ENCODE measurements around the gene BATF2.
A peak's percentile ranks its signal among the peaks of the same experiment; 100 is the strongest.

BATF2 gene

DNA sequence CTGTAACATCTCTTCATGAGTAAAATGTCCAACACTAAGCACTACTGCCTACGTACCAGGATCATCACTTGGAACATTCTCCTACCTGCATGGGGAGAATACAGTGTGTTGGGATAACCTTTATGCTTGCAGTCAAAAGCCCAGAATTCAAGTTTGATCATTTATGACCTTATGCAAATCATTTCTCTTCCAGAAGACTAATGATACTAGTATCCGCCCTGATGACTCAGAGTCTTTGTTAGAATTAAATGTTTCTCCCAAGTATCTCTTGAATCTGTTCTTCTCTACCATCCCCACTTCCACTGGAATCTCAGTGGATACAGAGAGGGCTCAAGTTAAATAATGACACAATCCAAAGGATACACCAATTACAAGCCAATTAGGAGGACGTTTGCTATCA, 37.3 kb downstream of the BATF2 start:
- H3K14ac ChIP-seq (ENCODE audit: low read length in 2 of 2): no peak overlapping the region
- no peaks in the 10 kb centered on the region for H3K9me3 ChIP-seq (ENCODE audit: control insufficient read depth, low read length)
- WGBS: 65% methylated on average over 3 of the region's 3 CpGs
- H3K27ac ChIP-seq (ENCODE audit: low read length, poor library complexity, severe bottlenecking): no peak overlapping the region
- H3K27me3 ChIP-seq (ENCODE audit: control insufficient read depth in 1 of 2, insufficient read depth in 1 of 2, low read length in 2 of 2): peaks cover 10 to 13% of the 10 kb centered on the region in 2 experiments
- no peak overlapping the region for H2AFZ ChIP-seq (ENCODE audit: low read depth, low read length)
- H3K4me1 ChIP-seq (ENCODE audit: control insufficient read depth, insufficient read depth, low read depth, low read length): no peaks in the 10 kb centered on the region
- no peak overlapping the region for H3K4ac ChIP-seq (ENCODE audit: low read depth in 1 of 2, low read length in 2 of 2)
- H3K23ac ChIP-seq (ENCODE audit: low read length in 2 of 2): no peak overlapping the region
- no peaks in the 10 kb centered on the region for H3K36me3 ChIP-seq (ENCODE audit: control insufficient read depth in 1 of 2, insufficient read depth in 2 of 2, low read depth in 1 of 2, low read length in 2 of 2)
- H2AK5ac ChIP-seq (ENCODE audit: low read length, severe bottlenecking): no peak overlapping the region
- no peak overlapping the region for H3K4me2 ChIP-seq (ENCODE audit: low read length, poor library complexity, severe bottlenecking)
- no peaks in the 10 kb centered on the region for H3K79me1 ChIP-seq (replicated peaks; ENCODE audit: low read length, poor library complexity, severe bottlenecking)
- no peak overlapping the region for H4K8ac ChIP-seq (ENCODE audit: low read length)
- DNase-seq: no peak
- H4K91ac ChIP-seq (ENCODE audit: low read length): no peak overlapping the region
- H2BK15ac ChIP-seq (ENCODE audit: low read depth, poor library complexity, severe bottlenecking): no peak overlapping the region
- H2BK12ac ChIP-seq (ENCODE audit: low read length in 2 of 2): no peak overlapping the region
- H3K9ac ChIP-seq (ENCODE audit: low read length): no peak overlapping the region
- H2BK5ac ChIP-seq (ENCODE audit: low read depth, low read length, poor library complexity, severe bottlenecking): no peak overlapping the region
- H3K4me3 ChIP-seq (ENCODE audit: insufficient read depth in 1 of 2, low read depth in 1 of 2, low read length in 2 of 2): no peak overlapping the region
- no peak overlapping the region for H2BK120ac ChIP-seq (ENCODE audit: low read depth, low read length)
- H3K18ac ChIP-seq (ENCODE audit: low read depth in 1 of 2, low read length in 2 of 2): no peak overlapping the region

DNA sequence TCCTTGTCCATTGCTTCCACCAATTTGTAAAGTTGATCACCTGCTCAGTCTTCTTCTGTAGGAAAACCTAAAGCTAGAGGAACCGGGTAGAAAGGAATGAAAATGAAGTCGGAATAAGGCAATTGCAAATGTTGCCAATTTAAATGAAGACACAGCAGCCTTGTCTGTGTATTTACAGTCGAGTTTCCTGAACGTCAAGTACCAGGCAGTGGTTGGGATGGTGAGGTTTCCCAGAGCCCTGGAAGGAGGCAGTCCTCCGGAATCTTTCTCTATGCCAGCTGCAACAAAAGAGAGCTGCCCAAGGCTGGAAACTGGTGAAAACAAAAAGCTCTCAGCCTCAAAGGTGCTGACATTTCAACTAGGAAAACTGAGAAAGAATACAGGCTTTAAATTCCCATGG, 42.6 kb downstream of the BATF2 start:
- Histone ChIP-seq H2AK5ac (ENCODE audit: low read length, severe bottlenecking) (no peak overlapping the region), H2BK120ac (ENCODE audit: low read depth, low read length) (no peak overlapping the region), H2AFZ (ENCODE audit: low read depth, low read length) (no peak overlapping the region), H3K18ac (ENCODE audit: low read depth in 1 of 2, low read length in 2 of 2) (no peak overlapping the region), H3K9ac (ENCODE audit: low read length) (no peak overlapping the region), H2BK15ac (ENCODE audit: low read depth, poor library complexity, severe bottlenecking) (no peak overlapping the region), H4K8ac (ENCODE audit: low read length) (no peak overlapping the region), H3K27me3 (ENCODE audit: control insufficient read depth in 1 of 2, insufficient read depth in 1 of 2, low read length in 2 of 2) (peaks cover 26 to 29% of the 10 kb centered on the region in 2 experiments), H3K4me3 (ENCODE audit: insufficient read depth in 1 of 2, low read depth in 1 of 2, low read length in 2 of 2) (no peak overlapping the region), H3K4me2 (ENCODE audit: low read length, poor library complexity, severe bottlenecking) (no peak overlapping the region), H3K27ac (ENCODE audit: low read length, poor library complexity, severe bottlenecking) (no peak overlapping the region), H3K36me3 (ENCODE audit: control insufficient read depth in 1 of 2, insufficient read depth in 2 of 2, low read depth in 1 of 2, low read length in 2 of 2) (no peaks in the 10 kb centered on the region), H3K4me1 (ENCODE audit: control insufficient read depth, insufficient read depth, low read depth, low read length) (peaks cover 2% of the 10 kb centered on the region), H2BK5ac (ENCODE audit: low read depth, low read length, poor library complexity, severe bottlenecking) (no peak overlapping the region), H3K79me1 (replicated peaks; ENCODE audit: low read length, poor library complexity, severe bottlenecking) (no peaks in the 10 kb centered on the region), H4K91ac (ENCODE audit: low read length) (no peak overlapping the region), H3K14ac (ENCODE audit: low read length in 2 of 2) (no peak overlapping the region), H3K23ac (ENCODE audit: low read length in 2 of 2) (no peak overlapping the region), H2BK12ac (ENCODE audit: low read length in 2 of 2) (no peak overlapping the region), H3K4ac (ENCODE audit: low read depth in 1 of 2, low read length in 2 of 2) (no peak overlapping the region), H3K9me3 (ENCODE audit: control insufficient read depth, low read length) (no peaks in the 10 kb centered on the region)
- no peak for DNase-seq
- WGBS: 66% methylated on average over 5 of the region's 5 CpGs

DNA sequence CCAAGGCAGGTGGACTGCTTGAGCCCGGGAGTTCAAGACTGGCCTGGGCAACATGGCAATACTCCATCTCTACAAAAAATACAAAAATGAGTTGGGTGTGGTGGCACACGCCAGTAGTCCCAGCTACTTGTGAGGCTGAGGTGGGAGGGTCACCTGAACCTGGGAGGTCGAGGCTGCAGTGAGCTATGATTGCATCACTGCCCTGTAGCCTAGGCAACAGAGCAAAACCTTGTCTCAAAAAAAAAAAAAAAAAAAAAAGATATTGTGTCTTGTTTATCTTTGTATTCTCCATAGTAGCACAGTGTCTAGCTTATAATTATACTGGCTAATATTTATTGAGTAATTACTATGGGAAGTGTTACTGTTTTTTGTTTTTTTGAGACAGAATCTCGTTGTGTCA, 45.2 kb downstream of the BATF2 start:
- Histone ChIP-seq H4K91ac (ENCODE audit: low read length) (no peak overlapping the region), H3K27me3 (ENCODE audit: control insufficient read depth in 1 of 2, insufficient read depth in 1 of 2, low read length in 2 of 2) (peaks cover 25 to 26% of the 10 kb centered on the region in 2 experiments), H3K36me3 (ENCODE audit: control insufficient read depth in 1 of 2, insufficient read depth in 2 of 2, low read depth in 1 of 2, low read length in 2 of 2) (no peaks in the 10 kb centered on the region), H3K9ac (ENCODE audit: low read length) (no peak overlapping the region), H3K79me1 (replicated peaks; ENCODE audit: low read length, poor library complexity, severe bottlenecking) (no peaks in the 10 kb centered on the region), H2BK120ac (ENCODE audit: low read depth, low read length) (no peak overlapping the region), H2AK5ac (ENCODE audit: low read length, severe bottlenecking) (no peak overlapping the region), H3K27ac (ENCODE audit: low read length, poor library complexity, severe bottlenecking) (no peak overlapping the region), H4K8ac (ENCODE audit: low read length) (no peak overlapping the region), H2BK15ac (ENCODE audit: low read depth, poor library complexity, severe bottlenecking) (no peak overlapping the region), H2BK12ac (ENCODE audit: low read length in 2 of 2) (no peak overlapping the region), H3K9me3 (ENCODE audit: control insufficient read depth, low read length) (no peaks in the 10 kb centered on the region), H3K4ac (ENCODE audit: low read depth in 1 of 2, low read length in 2 of 2) (no peak overlapping the region), H3K14ac (ENCODE audit: low read length in 2 of 2) (no peak overlapping the region), H3K4me2 (ENCODE audit: low read length, poor library complexity, severe bottlenecking) (no peak overlapping the region), H3K18ac (ENCODE audit: low read depth in 1 of 2, low read length in 2 of 2) (no peak overlapping the region), H2AFZ (ENCODE audit: low read depth, low read length) (no peak overlapping the region), H2BK5ac (ENCODE audit: low read depth, low read length, poor library complexity, severe bottlenecking) (no peak overlapping the region), H3K23ac (ENCODE audit: low read length in 2 of 2) (no peak overlapping the region), H3K4me3 (ENCODE audit: insufficient read depth in 1 of 2, low read depth in 1 of 2, low read length in 2 of 2) (no peak overlapping the region), H3K4me1 (ENCODE audit: control insufficient read depth, insufficient read depth, low read depth, low read length) (peaks cover 2% of the 10 kb centered on the region)
- no peak for DNase-seq
- no CpG with 5 or more reads among the region's 4 CpGs for WGBS

DNA sequence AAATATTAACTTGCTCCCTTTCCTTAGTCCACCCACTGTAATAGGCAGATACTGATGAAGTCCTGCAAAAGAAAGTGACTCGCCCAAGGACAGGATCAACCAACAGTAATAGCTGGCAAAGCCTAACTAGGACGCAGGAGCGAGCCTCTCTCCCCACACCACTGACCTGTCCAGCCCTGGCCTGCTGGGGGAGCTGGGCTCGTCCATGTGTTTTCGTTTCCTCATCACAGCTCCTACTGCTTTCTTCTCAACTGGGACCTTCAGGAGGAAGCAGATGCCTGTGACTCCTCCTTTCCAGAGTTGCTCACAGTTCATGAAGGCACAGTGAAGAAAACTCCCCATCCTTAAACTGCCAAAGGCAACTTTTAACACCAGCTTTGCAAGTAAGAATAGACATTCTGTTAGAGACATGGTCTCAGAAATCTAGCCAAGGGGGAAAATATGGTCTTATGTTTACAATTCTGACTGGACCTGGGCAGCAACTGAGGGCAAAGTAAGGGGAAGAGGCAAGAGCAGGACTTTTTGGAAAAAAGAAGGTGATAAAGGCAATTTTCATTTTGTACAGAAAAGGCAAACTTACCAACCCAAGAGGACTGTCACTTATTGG, 49.5 kb downstream of the BATF2 start:
- Histone ChIP-seq H3K36me3 (ENCODE audit: control insufficient read depth in 1 of 2, insufficient read depth in 2 of 2, low read depth in 1 of 2, low read length in 2 of 2) (no peaks in the 10 kb centered on the region), H3K4me3 (ENCODE audit: insufficient read depth in 1 of 2, low read depth in 1 of 2, low read length in 2 of 2) (no peak overlapping the region), H3K14ac (ENCODE audit: low read length in 2 of 2) (peak overlapping the region in 1 of 2 experiments; percentile 62), H3K9me3 (ENCODE audit: control insufficient read depth, low read length) (no peaks in the 10 kb centered on the region), H3K4me2 (ENCODE audit: low read length, poor library complexity, severe bottlenecking) (no peak overlapping the region), H4K8ac (ENCODE audit: low read length) (no peak overlapping the region), H3K4me1 (ENCODE audit: control insufficient read depth, insufficient read depth, low read depth, low read length) (peaks cover 2% of the 10 kb centered on the region), H2AK5ac (ENCODE audit: low read length, severe bottlenecking) (no peak overlapping the region), H2BK15ac (ENCODE audit: low read depth, poor library complexity, severe bottlenecking) (no peak overlapping the region), H3K79me1 (replicated peaks; ENCODE audit: low read length, poor library complexity, severe bottlenecking) (no peaks in the 10 kb centered on the region), H2BK5ac (ENCODE audit: low read depth, low read length, poor library complexity, severe bottlenecking) (no peak overlapping the region), H3K23ac (ENCODE audit: low read length in 2 of 2) (no peak overlapping the region), H3K18ac (ENCODE audit: low read depth in 1 of 2, low read length in 2 of 2) (no peak overlapping the region), H3K27ac (ENCODE audit: low read length, poor library complexity, severe bottlenecking) (no peak overlapping the region), H3K27me3 (ENCODE audit: control insufficient read depth in 1 of 2, insufficient read depth in 1 of 2, low read length in 2 of 2) (peaks cover 20 to 44% of the 10 kb centered on the region in 2 experiments), H3K4ac (ENCODE audit: low read depth in 1 of 2, low read length in 2 of 2) (no peak overlapping the region), H4K91ac (ENCODE audit: low read length) (no peak overlapping the region), H2BK12ac (ENCODE audit: low read length in 2 of 2) (no peak overlapping the region), H3K9ac (ENCODE audit: low read length) (no peak overlapping the region), H2BK120ac (ENCODE audit: low read depth, low read length) (no peak overlapping the region), H2AFZ (ENCODE audit: low read depth, low read length) (no peak overlapping the region)
- WGBS: 59% methylated on average over 5 of the region's 5 CpGs
- no peak for DNase-seq

All from mesenchymal stem cell (in vitro differentiated cells and primary cell).